OCI-LY7 (cell line): Measurements from ENCODE around the gene CTNNA1. TPM values are rescaled to one million over a fixed set of nuclear protein-coding genes. Genes with fewer than 3 reads are reported as not detected.

Source experiments
- BruUV-seq: library from RNA; stranded (reverse); fragments of 400-500 nt; replicated peaks from 2 replicates; lab custom pipeline; 2021; lab: Mats Ljungman, UMichigan
- CTCF ChIA-PET: fragments of 300-600 bp; sonication (Branson Sonifier 250); formaldehyde crosslinking; loops from one replicate; lab custom pipeline; 2022; ENCODE audit warnings: antibody characterized with exemption; ENCODE audit not compliant: unreplicated experiment; lab: Charles Lee
- POLR2A ChIA-PET: fragments of 300-600 bp; sonication (Branson Sonifier 250); formaldehyde crosslinking; loops from one replicate; lab custom pipeline; 2022; ENCODE audit warnings: antibody characterized with exemption; lab: Charles Lee
- DNase-seq: peaks from one replicate; pipeline ENCODE4 v3.0.0-alpha.2; 2015; ENCODE audit warnings: low spot score
- H2AFZ ChIP-seq: fragments of 200-600 bp; sonication (generic), shearing (Covaris generic); 2 replicates; pipeline ENCODE4 v1.6.1; 2014; ENCODE audit warnings: mild to moderate bottlenecking, antibody characterized with exemption, low read length, moderate library complexity
- H3K27ac ChIP-seq: fragments of 200-600 bp; sonication (generic); 2 replicates; pipeline ENCODE4 v1.5.1; 2014; ENCODE audit warnings: mixed run types, low read depth, mild to moderate bottlenecking, moderate library complexity, low read length, inconsistent platforms; ENCODE audit not compliant: poor library complexity, severe bottlenecking
- H3K36me3 ChIP-seq: fragments of 200-600 bp; sonication (generic); 2 replicates; pipeline ENCODE4 v1.6.1; 2014; ENCODE audit warnings: mild to moderate bottlenecking, antibody characterized with exemption, low read length, moderate library complexity, mixed read lengths; ENCODE audit not compliant: insufficient read depth
- H3K4me1 ChIP-seq: fragments of 200-600 bp; sonication (generic); 2 replicates; pipeline ENCODE4 v1.5.1; 2014; ENCODE audit warnings: mild to moderate bottlenecking, low read length; ENCODE audit not compliant: insufficient read depth, poor library complexity, severe bottlenecking
- H3K4me2 ChIP-seq: fragments of 200-600 bp; sonication (generic); 2 replicates; pipeline ENCODE4 v1.6.1; 2014; ENCODE audit warnings: mild to moderate bottlenecking, low read length
- H3K4me3 ChIP-seq: fragments of 200-600 bp; sonication (generic); 2 replicates; pipeline ENCODE4 v1.5.1; 2014; ENCODE audit warnings: mild to moderate bottlenecking, low read depth, low read length; ENCODE audit not compliant: poor library complexity, severe bottlenecking
- H3K79me2 ChIP-seq: fragments of 200-600 bp; sonication (generic); 2 replicates; pipeline ENCODE4 v1.6.1; 2016; ENCODE audit warnings: low read depth, mild to moderate bottlenecking, low read length, moderate library complexity, mixed read lengths; ENCODE audit not compliant: insufficient read depth
- H3K9me2 ChIP-seq: fragments of 200-600 bp; sonication (generic); 2 replicates; pipeline ENCODE4 v1.6.1; 2016; ENCODE audit warnings: mild to moderate bottlenecking, low read length, mixed read lengths; ENCODE audit not compliant: insufficient read depth
- H3K9me3 ChIP-seq: fragments of 200-600 bp; sonication (generic); 2 replicates; pipeline ENCODE4 v1.6.1; 2014; ENCODE audit warnings: mild to moderate bottlenecking, mixed run types, low read length, mixed read lengths
- H4K20me1 ChIP-seq: fragments of 200-600 bp; sonication (generic); 2 replicates; pipeline ENCODE4 v1.6.1; 2014; ENCODE audit warnings: mild to moderate bottlenecking, antibody characterized with exemption, low read length, moderate library complexity, mixed read lengths; ENCODE audit not compliant: insufficient read depth
- EZH2phosphoT487 ChIP-seq: fragments of 200-600 bp; sonication (generic); IDR thresholded peaks from 2 replicates; pipeline ENCODE4 v1.6.1; 2018; ENCODE audit warnings: low read depth, borderline replicate concordance, mild to moderate bottlenecking, mixed run types, antibody characterized with exemption, low read length, moderate library complexity, mixed read lengths
- intact Hi-C: fragments of 100-400 bp; cut with micrococcal nuclease; formaldehyde crosslinking; loops from one replicate; pipeline ENCODE4 v1.10.0; 2022; ENCODE audit not compliant: unreplicated experiment
- total RNA-seq, 2 experiments: library from RNA; depleted of rRNA in 1 of 2; stranded (reverse); fragments of >200 nt in 1 of 2; shearing (Covaris generic) in 1 of 2; gene quantifications; 2 replicates each; pipeline ENCODE4 v1.2.3, GENCODE V29; 2014 to 2022
- TF ChIP-seq, protein P1 (sequence below): fragments of 200-600 bp; sonication (generic); conservative IDR thresholded peaks from 2 replicates; pipeline ENCODE4 v1.5.1; 2014; ENCODE audit warnings: mild to moderate bottlenecking, antibody characterized with exemption, low read length, moderate library complexity, mixed read lengths

Gene CTNNA1
- total RNA-seq, 2 experiments from 2014 or later: 40.4 to 42.7 TPM

DNA sequence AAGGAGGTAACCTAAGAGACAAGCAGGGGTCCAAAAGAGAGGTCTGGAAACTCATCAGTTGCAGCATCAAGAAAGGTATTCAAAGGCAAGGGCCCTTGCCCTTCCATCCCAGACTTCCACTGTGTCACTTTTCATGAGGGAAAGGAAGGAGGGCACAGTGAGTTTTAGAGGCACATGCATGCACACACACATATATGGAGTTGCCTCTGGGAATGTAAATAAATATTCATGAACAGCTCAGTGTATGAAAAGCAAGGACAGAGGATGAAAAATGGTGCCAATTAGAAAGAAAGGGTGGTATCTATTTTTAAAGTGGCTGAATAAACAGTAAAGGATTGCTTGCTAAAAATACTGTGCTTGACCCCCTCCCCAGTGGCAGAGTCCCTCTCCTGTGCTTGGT lies 227.2 kb downstream of the CTNNA1 start:
- Histone ChIP-seq H2AFZ (no peak overlapping the region), H3K4me1 (no peaks in the 10 kb centered on the region), H3K36me3 (no peaks in the 10 kb centered on the region), H3K27ac (no peak overlapping the region), H3K79me2 (no peaks in the 10 kb centered on the region), H3K4me2 (no peak overlapping the region), H4K20me1 (no peaks in the 10 kb centered on the region), H3K9me3 (no peaks in the 10 kb centered on the region), H3K9me2 (no peaks in the 10 kb centered on the region), H3K4me3 (no peak overlapping the region)
- TF ChIP-seq, protein P1, sequence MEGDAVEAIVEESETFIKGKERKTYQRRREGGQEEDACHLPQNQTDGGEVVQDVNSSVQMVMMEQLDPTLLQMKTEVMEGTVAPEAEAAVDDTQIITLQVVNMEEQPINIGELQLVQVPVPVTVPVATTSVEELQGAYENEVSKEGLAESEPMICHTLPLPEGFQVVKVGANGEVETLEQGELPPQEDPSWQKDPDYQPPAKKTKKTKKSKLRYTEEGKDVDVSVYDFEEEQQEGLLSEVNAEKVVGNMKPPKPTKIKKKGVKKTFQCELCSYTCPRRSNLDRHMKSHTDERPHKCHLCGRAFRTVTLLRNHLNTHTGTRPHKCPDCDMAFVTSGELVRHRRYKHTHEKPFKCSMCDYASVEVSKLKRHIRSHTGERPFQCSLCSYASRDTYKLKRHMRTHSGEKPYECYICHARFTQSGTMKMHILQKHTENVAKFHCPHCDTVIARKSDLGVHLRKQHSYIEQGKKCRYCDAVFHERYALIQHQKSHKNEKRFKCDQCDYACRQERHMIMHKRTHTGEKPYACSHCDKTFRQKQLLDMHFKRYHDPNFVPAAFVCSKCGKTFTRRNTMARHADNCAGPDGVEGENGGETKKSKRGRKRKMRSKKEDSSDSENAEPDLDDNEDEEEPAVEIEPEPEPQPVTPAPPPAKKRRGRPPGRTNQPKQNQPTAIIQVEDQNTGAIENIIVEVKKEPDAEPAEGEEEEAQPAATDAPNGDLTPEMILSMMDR: no peak
- ChIA-PET CTCF (no interaction called here), POLR2A (interaction anchor here (0.6 kb wide), 2 partner anchors 23 to 294 kb away, joined by 3 to 4 read pairs; no protein-coding TSS in a partner anchor)
- no TSS peak for BruUV-seq
- DNase-seq: no peak
- intact Hi-C loops: no loop called here

DNA sequence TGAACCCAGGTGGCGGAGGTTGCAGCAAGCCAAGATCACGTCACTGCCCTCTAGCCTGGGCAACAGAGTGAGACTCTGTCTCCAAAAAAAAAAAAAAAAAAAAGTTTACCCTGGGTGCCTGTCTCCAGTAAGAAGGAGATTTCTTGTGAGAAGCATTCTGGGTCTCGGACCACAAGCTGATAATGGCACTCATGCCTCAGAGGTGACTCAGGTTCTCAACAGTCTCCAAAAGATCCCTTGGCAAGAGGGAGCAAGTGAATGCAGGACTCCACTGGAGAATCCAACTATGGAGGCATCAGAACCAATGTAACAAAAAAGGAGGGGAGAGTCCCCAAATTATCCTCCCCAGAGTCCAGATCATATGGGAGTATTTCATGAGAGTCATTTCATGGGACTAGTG lies 227.9 kb downstream of the CTNNA1 start:
- intact Hi-C loops: no loop called here
- no peak overlapping the region for H3K4me3 ChIP-seq
- no peaks in the 10 kb centered on the region for H4K20me1 ChIP-seq
- no peaks in the 10 kb centered on the region for H3K79me2 ChIP-seq
- H3K9me3 ChIP-seq: no peaks in the 10 kb centered on the region
- ChIA-PET POLR2A (interaction anchor here (0.6 kb wide), 2 partner anchors 22 to 295 kb away, joined by 3 to 4 read pairs; no protein-coding TSS in a partner anchor), CTCF (no interaction called here)
- H3K4me1 ChIP-seq: no peaks in the 10 kb centered on the region
- H3K27ac ChIP-seq: no peak overlapping the region
- H3K4me2 ChIP-seq: no peak overlapping the region
- H3K9me2 ChIP-seq: no peaks in the 10 kb centered on the region
- H2AFZ ChIP-seq: no peak overlapping the region
- BruUV-seq: no TSS peak
- TF ChIP-seq, protein P1: no peak
- no peak for TF ChIP-seq EZH2phosphoT487
- H3K36me3 ChIP-seq: no peaks in the 10 kb centered on the region
- DNase-seq: no peak

DNA sequence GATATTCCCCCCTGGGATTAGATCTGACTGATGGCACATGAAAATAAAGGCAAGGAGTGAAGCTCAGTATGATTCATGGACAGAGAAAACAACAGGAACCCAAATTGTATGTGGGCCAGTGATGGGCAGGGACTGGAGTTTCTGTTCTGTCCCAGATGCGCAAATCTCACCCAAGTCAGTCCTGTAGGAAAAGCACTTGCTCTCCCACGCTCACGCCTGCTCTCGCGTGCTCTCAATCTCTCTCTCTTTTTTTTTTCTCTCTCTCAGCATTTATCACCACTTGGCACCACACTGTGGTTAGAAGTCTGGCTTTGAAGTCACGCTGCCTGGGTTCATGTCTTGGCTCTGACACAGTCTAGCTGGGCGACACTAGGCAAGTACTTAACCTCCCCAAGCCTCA lies 228.4 kb downstream of the CTNNA1 start:
- Histone ChIP-seq H3K4me2 (no peak overlapping the region), H4K20me1 (no peaks in the 10 kb centered on the region), H3K36me3 (no peaks in the 10 kb centered on the region), H2AFZ (no peak overlapping the region), H3K4me3 (no peak overlapping the region), H3K27ac (no peak overlapping the region), H3K9me2 (no peaks in the 10 kb centered on the region), H3K4me1 (no peaks in the 10 kb centered on the region), H3K9me3 (no peaks in the 10 kb centered on the region), H3K79me2 (no peaks in the 10 kb centered on the region)
- POLR2A ChIA-PET: no interaction called here
- no peak for TF ChIP-seq EZH2phosphoT487
- TF ChIP-seq, protein P1: no peak
- CTCF ChIA-PET: no interaction called here
- BruUV-seq: no TSS peak
- no peak for DNase-seq
- intact Hi-C loops: no loop called here
